Ovary (tissue), 3 donors: ENCODE data around the gene FAM53B.

Source experiments
- EP300 ChIP-seq: sonication (generic); formaldehyde crosslinking; IDR thresholded peaks from one replicate; pipeline ENCODE4 v1.6.1; 2017; ENCODE audit warnings: antibody characterized with exemption
- POLR2A ChIP-seq: fragments of 450-650 bp; IDR thresholded peaks from one replicate; pipeline ENCODE4 v1.6.1; 2017; ENCODE audit warnings: antibody characterized with exemption, mild to moderate bottlenecking, moderate library complexity
- TF ChIP-seq, protein P1 (sequence below), 3 donors: fragments of 450-650 bp in 2 of 3; fragments of 200-600 bp in 1 of 3; IDR thresholded peaks; one replicate each; pipeline versions ENCODE4 v1.5.1 to v1.8.0; 2016 to 2022; ENCODE audit warnings: antibody characterized with exemption in 3 of 3, mild to moderate bottlenecking in 1 of 3
- donor health status: DM: no; HTN: no; CAD: no.

DNA sequence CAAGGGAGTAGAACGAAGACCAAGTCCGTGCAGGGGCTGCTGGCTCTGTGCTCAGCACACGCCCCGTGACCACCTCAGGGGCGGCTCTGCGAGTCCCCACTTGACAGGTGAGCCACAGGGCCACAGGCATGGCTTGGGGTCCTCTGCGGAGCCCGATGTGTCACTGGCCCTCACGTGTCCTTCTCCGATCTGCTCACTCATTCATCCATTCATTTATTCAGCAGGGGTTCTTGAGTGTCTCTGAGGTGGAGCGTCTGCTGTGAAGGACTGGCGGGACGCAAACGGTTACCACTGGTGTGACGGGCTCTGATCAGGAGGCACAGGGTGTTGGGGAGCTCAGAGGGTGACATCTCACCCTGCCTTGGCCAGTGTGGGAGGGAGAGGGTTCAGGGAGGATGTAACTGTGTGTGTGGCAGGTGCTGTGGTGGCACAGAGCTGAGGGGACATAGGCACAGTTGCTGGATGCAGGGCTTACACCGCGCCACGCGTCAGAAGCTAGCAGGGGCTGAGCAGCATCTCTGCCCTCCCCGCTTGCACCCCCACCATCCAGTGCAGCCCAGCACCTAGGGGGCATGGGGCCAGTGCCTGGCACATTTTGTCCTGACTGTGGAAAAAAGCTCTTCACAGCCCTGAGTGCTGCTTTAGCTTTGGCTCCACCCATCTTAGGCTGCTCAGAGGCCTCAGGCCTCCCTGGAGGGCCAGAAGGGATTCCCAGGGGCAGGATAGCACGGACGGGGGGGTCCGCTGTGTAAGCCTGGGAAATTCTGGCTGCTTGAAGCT, 165.8 kb downstream of the FAM53B start:
- TF ChIP-seq, protein P1, sequence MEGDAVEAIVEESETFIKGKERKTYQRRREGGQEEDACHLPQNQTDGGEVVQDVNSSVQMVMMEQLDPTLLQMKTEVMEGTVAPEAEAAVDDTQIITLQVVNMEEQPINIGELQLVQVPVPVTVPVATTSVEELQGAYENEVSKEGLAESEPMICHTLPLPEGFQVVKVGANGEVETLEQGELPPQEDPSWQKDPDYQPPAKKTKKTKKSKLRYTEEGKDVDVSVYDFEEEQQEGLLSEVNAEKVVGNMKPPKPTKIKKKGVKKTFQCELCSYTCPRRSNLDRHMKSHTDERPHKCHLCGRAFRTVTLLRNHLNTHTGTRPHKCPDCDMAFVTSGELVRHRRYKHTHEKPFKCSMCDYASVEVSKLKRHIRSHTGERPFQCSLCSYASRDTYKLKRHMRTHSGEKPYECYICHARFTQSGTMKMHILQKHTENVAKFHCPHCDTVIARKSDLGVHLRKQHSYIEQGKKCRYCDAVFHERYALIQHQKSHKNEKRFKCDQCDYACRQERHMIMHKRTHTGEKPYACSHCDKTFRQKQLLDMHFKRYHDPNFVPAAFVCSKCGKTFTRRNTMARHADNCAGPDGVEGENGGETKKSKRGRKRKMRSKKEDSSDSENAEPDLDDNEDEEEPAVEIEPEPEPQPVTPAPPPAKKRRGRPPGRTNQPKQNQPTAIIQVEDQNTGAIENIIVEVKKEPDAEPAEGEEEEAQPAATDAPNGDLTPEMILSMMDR (IDR thresholded peaks at IDR 0.05), result no peak
- no peak for TF ChIP-seq POLR2A
- no peak for TF ChIP-seq EP300
